ENCODE measurements around the gene MAD1L1.

DNA sequence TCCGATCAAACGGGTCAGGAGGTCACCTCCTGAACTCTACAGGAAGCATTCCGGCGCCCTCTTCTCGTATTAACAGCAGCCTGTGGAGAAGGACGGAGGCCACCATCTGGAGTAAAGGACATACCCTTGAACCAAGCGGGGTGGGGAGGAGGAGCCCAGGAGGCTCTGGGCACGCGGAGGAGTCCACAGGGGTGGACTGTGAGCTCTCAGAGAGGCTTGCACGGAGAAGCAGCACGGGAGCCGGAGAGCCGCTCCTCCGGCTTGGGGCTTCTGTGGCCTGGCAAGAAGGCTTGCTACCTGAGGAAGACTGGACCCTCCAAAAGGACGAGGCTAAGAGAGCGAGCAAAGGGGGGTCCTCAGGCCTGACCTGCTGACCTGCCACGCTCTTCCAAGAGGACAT lies 77.9 kb downstream of the MAD1L1 start:
- TF ChIP-seq, protein P1, sequence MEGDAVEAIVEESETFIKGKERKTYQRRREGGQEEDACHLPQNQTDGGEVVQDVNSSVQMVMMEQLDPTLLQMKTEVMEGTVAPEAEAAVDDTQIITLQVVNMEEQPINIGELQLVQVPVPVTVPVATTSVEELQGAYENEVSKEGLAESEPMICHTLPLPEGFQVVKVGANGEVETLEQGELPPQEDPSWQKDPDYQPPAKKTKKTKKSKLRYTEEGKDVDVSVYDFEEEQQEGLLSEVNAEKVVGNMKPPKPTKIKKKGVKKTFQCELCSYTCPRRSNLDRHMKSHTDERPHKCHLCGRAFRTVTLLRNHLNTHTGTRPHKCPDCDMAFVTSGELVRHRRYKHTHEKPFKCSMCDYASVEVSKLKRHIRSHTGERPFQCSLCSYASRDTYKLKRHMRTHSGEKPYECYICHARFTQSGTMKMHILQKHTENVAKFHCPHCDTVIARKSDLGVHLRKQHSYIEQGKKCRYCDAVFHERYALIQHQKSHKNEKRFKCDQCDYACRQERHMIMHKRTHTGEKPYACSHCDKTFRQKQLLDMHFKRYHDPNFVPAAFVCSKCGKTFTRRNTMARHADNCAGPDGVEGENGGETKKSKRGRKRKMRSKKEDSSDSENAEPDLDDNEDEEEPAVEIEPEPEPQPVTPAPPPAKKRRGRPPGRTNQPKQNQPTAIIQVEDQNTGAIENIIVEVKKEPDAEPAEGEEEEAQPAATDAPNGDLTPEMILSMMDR (IDR thresholded peaks at IDR 0.05) = no peak
- TF ChIP-seq EP300 (IDR thresholded peaks at IDR 0.05) = no peak
